ENCODE measurements around the gene DACH1. TPM values are rescaled to one million over a fixed set of nuclear protein-coding genes. Genes with fewer than 3 reads are reported as not detected.

Gene DACH1
- polyA plus RNA-seq, 3 donors = 0.03 to 0.69 (median 0.26) TPM

- Histone ChIP-seq H3K36me3 (replicated peaks in 1 of 2; ENCODE audit: control insufficient read depth in 1 of 2, insufficient read depth in 2 of 2, low read length in 2 of 2) (no peaks in the 10 kb centered on the region), H3K79me2 (ENCODE audit: insufficient read depth, low read length) (no peaks in the 10 kb centered on the region), H3K9ac (ENCODE audit: insufficient read depth, low read length, poor library complexity, severe bottlenecking) (no peak overlapping the region), H3K4me2 (replicated peaks; ENCODE audit: extremely low read depth, low read length, poor library complexity, severe bottlenecking) (no peak overlapping the region), H3K27me3 (ENCODE audit: control insufficient read depth in 2 of 2, insufficient read depth in 2 of 2, low read length in 2 of 2) (no peaks in the 10 kb centered on the region), H2AFZ (ENCODE audit: insufficient read depth, low read depth, low read length, poor library complexity, severe bottlenecking) (no peak overlapping the region), H3K4me1 (ENCODE audit: control insufficient read depth in 1 of 2, insufficient read depth in 2 of 2, low read length in 2 of 2) (no peaks in the 10 kb centered on the region), H3K27ac (ENCODE audit: low read depth in 1 of 2, low read length in 2 of 2) (no peak overlapping the region), H3K4me3 (replicated peaks in 1 of 3; ENCODE audit: low read depth in 2 of 3, low read length in 3 of 3) (no peak overlapping the region), H4K20me1 (ENCODE audit: insufficient read depth, low read length) (no peaks in the 10 kb centered on the region), H3K9me3 (replicated peaks in 1 of 2; ENCODE audit: control insufficient read depth in 1 of 2, insufficient read depth in 1 of 2, low read length in 2 of 2) (no peaks in the 10 kb centered on the region)
- no CpG with 5 or more reads among the region's 3 CpGs for WGBS (ENCODE audit: insufficient coverage)
- Mint-ChIP-seq H3K4me3 (no peak overlapping the region), H3K4me1 (peaks cover 2% of the 10 kb centered on the region), H3K9me3 (peaks cover 0 to 5% (median 0%) of the 10 kb centered on the region in 7 donors), H3K27ac (no peak overlapping the region), H3K36me3 (no peaks in the 10 kb centered on the region), H3K27me3 (ENCODE audit: low read depth in 3 of 3) (peaks cover 0 to 2% (median 0%) of the 10 kb centered on the region in 3 donors)
- no peak for DNase-seq
- no peak for TF ChIP-seq CTCF (IDR thresholded peaks at IDR 0.05)
- intact Hi-C loops (cut with micrococcal nuclease) = no loop called here
Measured at GRCh38 chr13:71602344-71602743, 264.7 kb downstream of the DACH1 start.

GRCh38 chr13:71597150-71597549 lies 269.9 kb downstream of the DACH1 start:
- Histone ChIP-seq H3K9ac (ENCODE audit: insufficient read depth, low read length, poor library complexity, severe bottlenecking) (no peak overlapping the region), H3K79me2 (ENCODE audit: insufficient read depth, low read length) (no peaks in the 10 kb centered on the region), H3K27ac (ENCODE audit: low read depth in 1 of 2, low read length in 2 of 2) (no peak overlapping the region), H3K36me3 (replicated peaks in 1 of 2; ENCODE audit: control insufficient read depth in 1 of 2, insufficient read depth in 2 of 2, low read length in 2 of 2) (no peaks in the 10 kb centered on the region), H4K20me1 (ENCODE audit: insufficient read depth, low read length) (no peaks in the 10 kb centered on the region), H3K4me1 (ENCODE audit: control insufficient read depth in 1 of 2, insufficient read depth in 2 of 2, low read length in 2 of 2) (peaks cover 0 to 5% of the 10 kb centered on the region in 2 donors), H3K4me3 (replicated peaks in 1 of 3; ENCODE audit: low read depth in 2 of 3, low read length in 3 of 3) (no peak overlapping the region), H3K4me2 (replicated peaks; ENCODE audit: extremely low read depth, low read length, poor library complexity, severe bottlenecking) (no peak overlapping the region), H2AFZ (ENCODE audit: insufficient read depth, low read depth, low read length, poor library complexity, severe bottlenecking) (no peak overlapping the region), H3K27me3 (ENCODE audit: control insufficient read depth in 2 of 2, insufficient read depth in 2 of 2, low read length in 2 of 2) (no peaks in the 10 kb centered on the region), H3K9me3 (replicated peaks in 1 of 2; ENCODE audit: control insufficient read depth in 1 of 2, insufficient read depth in 1 of 2, low read length in 2 of 2) (no peaks in the 10 kb centered on the region)
- DNase-seq = peak in 1 of 3 donors; percentile 15
- intact Hi-C loops (cut with micrococcal nuclease) = no loop called here
- peaks cover 0 to 5% (median 0%) of the 10 kb centered on the region in 7 donors for H3K9me3 Mint-ChIP-seq
- TF ChIP-seq CTCF (IDR thresholded peaks at IDR 0.05) = no peak
- no peak overlapping the region for H3K4me3 Mint-ChIP-seq
- peaks cover 4% of the 10 kb centered on the region for H3K4me1 Mint-ChIP-seq
- H3K27me3 Mint-ChIP-seq (ENCODE audit: low read depth in 3 of 3) = peaks cover 0 to 2% (median 2%) of the 10 kb centered on the region in 3 donors
- no CpG with 5 or more reads among the region's 1 CpG for WGBS (ENCODE audit: insufficient coverage)
- peak overlapping the region in 3 of 7 donors; percentile 12 to 77 (median 73) for H3K27ac Mint-ChIP-seq
- H3K36me3 Mint-ChIP-seq = no peaks in the 10 kb centered on the region

Data from CD14-positive monocyte (primary cell).